Esophagus squamous epithelium (tissue), 5 donors: ENCODE data around the gene TMEM145. TPM values are rescaled to one million over a fixed set of nuclear protein-coding genes. Genes with fewer than 3 reads are reported as not detected.
"Not testable (repeated sequence)": the region's sequence is repeated elsewhere in the genome, so short reads cannot be mapped to it uniquely, and the experiment has no call there.

ENCODE experiments used
- DNase-seq: peaks from one replicate; lab custom pipeline; 2025; lab: John Stamatoyannopoulos, UW
- H3K27ac ChIP-seq, 4 donors: fragments of 200-600 bp; sonication (generic); one replicate each; pipeline ENCODE4 v1.5.1; 2016 to 2019; ENCODE audit warnings: mild to moderate bottlenecking in 1 of 4
- H3K27me3 ChIP-seq, 4 donors: fragments of 200-600 bp; sonication (generic); 1 replicate in 3 of 4; 2 replicates in 1 of 4; pipeline versions ENCODE4 v1.5.1 to v1.6.0; 2017 to 2021; ENCODE audit warnings: antibody characterized with exemption in 1 of 4
- H3K36me3 ChIP-seq, 3 donors: fragments of 200-600 bp; sonication (generic); one replicate each; pipeline ENCODE4 v1.5.1; 2016 to 2019
- H3K4me1 ChIP-seq, 3 donors: fragments of 200-600 bp; sonication (generic); one replicate each; pipeline ENCODE4 v1.5.1; 2017 to 2019
- H3K4me3 ChIP-seq, 4 donors: fragments of 200-600 bp; sonication (generic); 1 replicate in 3 of 4; 2 replicates in 1 of 4; pipeline ENCODE4 v1.5.1; 2016 to 2019; ENCODE audit warnings: mild to moderate bottlenecking in 2 of 4, moderate library complexity in 1 of 4
- H3K9me3 ChIP-seq, 3 donors: fragments of 200-600 bp; sonication (generic); one replicate each; pipeline ENCODE4 v1.5.1; 2016 to 2019
- POLR2A ChIP-seq, 4 donors: fragments of 450-650 bp; IDR thresholded peaks; one replicate each; pipeline ENCODE4 v1.6.1; 2017; ENCODE audit warnings: antibody characterized with exemption in 4 of 4, mild to moderate bottlenecking in 4 of 4, moderate library complexity in 3 of 4
- WGBS, 2 donors: methylation state at CpG; one replicate each; pipeline ENCODE4 v1.1.5; 2018; 5-methylcytosine and 5-hydroxymethylcytosine counted together
- intact Hi-C: fragments of 100-400 bp; cut with DNase I; formaldehyde crosslinking; loops from one replicate; pipeline ENCODE4 v1.15.0; 2022
- total RNA-seq, 4 donors: library from RNA; depleted of rRNA; stranded (reverse); fragments of >200 nt; gene quantifications; one replicate each; pipeline ENCODE4 v1.1.0, GENCODE V29; 2016
- TF ChIP-seq, protein P1 (sequence below), 6 experiments: fragments of 450-650 bp in 4 of 6; fragments of 200-600 bp in 2 of 6; sonication (generic) in 2 of 6; IDR thresholded peaks; one replicate each; pipeline ENCODE4 v1.5.1; 2016 to 2019; ENCODE audit warnings: antibody characterized with exemption in 6 of 6, mild to moderate bottlenecking in 4 of 6, moderate library complexity in 4 of 6
- donor health status: DM: yes; HTN: yes; CAD: no.

The TMEM145 gene
- total RNA-seq, 4 donors from 2014 or later = not detected

DNA sequence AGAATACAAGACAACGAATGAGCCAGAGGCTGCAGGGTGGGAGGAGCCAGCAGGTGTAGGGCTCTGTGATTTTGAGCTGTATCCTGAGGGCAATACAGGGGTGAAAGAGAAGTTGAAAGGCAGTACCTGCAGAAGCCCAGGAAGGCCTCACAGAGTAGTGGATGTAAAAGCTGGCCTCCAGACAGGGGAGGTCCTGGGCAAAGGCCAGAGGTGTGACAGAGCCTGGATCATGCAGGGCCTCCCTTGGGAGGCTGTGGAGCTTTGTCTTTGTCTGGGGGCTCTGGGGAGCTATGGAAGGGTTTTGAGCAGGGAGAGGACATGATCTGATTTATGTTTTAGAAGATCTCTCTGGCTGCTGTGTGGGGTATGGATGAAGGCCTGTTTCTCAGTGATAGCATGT lies 15.0 kb downstream of the TMEM145 start:
- Histone ChIP-seq H3K36me3 (no peaks in the 10 kb centered on the region), H3K4me1 (peaks cover 28 to 47% (median 31%) of the 10 kb centered on the region in 3 donors), H3K27ac (no peak overlapping the region), H3K4me3 (no peak overlapping the region), H3K9me3 (no peaks in the 10 kb centered on the region), H3K27me3 (peaks cover 9 to 19% (median 11%) of the 10 kb centered on the region in 4 donors)
- no peak for TF ChIP-seq POLR2A (IDR thresholded peaks at IDR 0.05)
- TF ChIP-seq, protein P1, sequence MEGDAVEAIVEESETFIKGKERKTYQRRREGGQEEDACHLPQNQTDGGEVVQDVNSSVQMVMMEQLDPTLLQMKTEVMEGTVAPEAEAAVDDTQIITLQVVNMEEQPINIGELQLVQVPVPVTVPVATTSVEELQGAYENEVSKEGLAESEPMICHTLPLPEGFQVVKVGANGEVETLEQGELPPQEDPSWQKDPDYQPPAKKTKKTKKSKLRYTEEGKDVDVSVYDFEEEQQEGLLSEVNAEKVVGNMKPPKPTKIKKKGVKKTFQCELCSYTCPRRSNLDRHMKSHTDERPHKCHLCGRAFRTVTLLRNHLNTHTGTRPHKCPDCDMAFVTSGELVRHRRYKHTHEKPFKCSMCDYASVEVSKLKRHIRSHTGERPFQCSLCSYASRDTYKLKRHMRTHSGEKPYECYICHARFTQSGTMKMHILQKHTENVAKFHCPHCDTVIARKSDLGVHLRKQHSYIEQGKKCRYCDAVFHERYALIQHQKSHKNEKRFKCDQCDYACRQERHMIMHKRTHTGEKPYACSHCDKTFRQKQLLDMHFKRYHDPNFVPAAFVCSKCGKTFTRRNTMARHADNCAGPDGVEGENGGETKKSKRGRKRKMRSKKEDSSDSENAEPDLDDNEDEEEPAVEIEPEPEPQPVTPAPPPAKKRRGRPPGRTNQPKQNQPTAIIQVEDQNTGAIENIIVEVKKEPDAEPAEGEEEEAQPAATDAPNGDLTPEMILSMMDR (IDR thresholded peaks at IDR 0.05) = no peak
- intact Hi-C loops = loop anchor here (10.0 kb wide), 1 partner anchor 193 kb away; the partner anchor contains the start of gene POU2F2
- no peak for DNase-seq
- 25 to 50% methylated on average over 1 of the region's 1 CpG for whole genome bisulfite sequencing, 2 donors

DNA sequence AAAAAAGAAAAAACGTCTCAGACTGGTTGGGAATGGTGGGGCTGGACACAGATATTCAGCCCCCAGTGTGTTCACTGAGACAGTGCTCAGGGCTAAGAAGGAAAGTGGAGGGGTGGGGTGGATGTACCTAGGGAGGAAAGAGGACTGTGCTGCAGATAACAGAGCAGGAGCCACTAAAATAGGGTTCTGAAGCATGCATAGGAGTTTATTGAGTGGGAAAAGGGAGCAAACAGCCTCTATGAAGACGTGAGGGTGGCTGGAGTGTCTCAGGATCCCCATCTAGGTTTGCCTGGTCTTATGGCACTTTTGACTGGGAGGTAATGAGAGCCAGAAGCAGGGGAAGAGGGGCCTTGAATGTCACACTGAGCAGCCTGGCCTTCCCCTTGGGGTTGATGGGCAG lies 15.7 kb downstream of the TMEM145 start:
- DNase-seq = no peak

DNA sequence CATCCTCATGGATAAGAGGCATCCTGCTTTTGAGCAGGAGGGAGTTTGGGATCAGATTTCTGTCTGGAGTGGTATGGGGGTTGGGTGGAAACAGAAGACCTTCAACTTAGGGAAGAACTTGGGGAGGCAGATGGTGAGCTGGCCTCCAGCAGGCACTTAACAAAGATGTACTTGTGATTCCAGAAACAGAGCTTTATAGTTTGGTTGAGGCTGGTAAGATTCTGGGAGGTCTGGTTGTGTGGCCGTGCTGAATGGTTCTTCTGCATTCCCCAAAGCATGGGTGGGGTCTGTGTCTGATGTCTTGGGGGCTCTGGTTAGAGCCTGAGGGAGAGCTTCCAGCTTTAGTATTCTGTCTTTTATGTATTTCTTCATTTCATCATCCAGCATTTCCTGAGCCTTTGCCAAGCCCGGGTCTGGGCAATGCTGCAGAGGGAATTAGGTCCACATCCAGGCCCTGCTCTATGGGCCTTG lies 17.2 kb downstream of the TMEM145 start:
- TF ChIP-seq POLR2A (IDR thresholded peaks at IDR 0.05) = no peak
- TF ChIP-seq, protein P1 (IDR thresholded peaks at IDR 0.05) = no peak
- no peak for DNase-seq
- no peak overlapping the region for H3K27ac ChIP-seq
- H3K9me3 ChIP-seq = no peaks in the 10 kb centered on the region
- WGBS, 2 donors = 55 to 64% methylated on average over 1 to 2 of the region's 2 CpGs
- no peaks in the 10 kb centered on the region for H3K27me3 ChIP-seq
- H3K4me1 ChIP-seq = peaks cover 16 to 29% (median 21%) of the 10 kb centered on the region in 3 donors
- no peak overlapping the region for H3K4me3 ChIP-seq
- intact Hi-C loops = no loop called here
- H3K36me3 ChIP-seq = peaks cover 0 to 19% (median 0%) of the 10 kb centered on the region in 3 donors

More for the DNA sequence above, 15.7 kb downstream of the TMEM145 start:
- peaks cover 27 to 42% (median 31%) of the 10 kb centered on the region in 3 donors for H3K4me1 ChIP-seq
- no peak for TF ChIP-seq POLR2A (IDR thresholded peaks at IDR 0.05)
- TF ChIP-seq, protein P1 (IDR thresholded peaks at IDR 0.05) = no peak
- no peak overlapping the region for H3K27ac ChIP-seq
- intact Hi-C loops = loop anchor here (10.0 kb wide), 1 partner anchor 194 kb away; the partner anchor contains the start of gene POU2F2
- H3K27me3 ChIP-seq = peaks cover 5 to 11% (median 9%) of the 10 kb centered on the region in 4 donors
- H3K36me3 ChIP-seq = peaks cover 0 to 5% (median 0%) of the 10 kb centered on the region in 3 donors
- H3K4me3 ChIP-seq = no peak overlapping the region
- 69 to 70% methylated on average over 2 of the region's 2 CpGs for WGBS, 2 donors
- H3K9me3 ChIP-seq = no peaks in the 10 kb centered on the region

DNA sequence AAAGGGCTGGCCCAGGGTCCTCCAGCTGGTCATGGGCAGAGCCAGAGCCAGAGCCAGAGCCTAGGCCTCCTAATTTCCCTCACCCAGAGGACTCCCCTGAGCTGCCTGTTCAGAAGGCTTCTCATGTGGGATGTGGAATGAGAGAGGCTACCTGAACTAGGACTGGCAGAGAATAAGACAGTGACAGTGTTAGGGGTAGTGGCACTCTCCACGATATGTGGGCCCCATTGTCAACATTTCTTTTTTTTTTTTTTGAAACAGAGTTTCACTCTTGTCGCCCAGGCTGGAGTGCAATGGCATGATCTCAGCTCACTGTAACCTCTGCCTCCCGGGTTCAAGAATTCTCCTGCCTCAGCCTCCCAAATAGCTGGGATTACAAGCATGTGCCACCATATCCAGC lies 18.2 kb downstream of the TMEM145 start:
- H3K27ac ChIP-seq, DNase-seq, H3K4me3 ChIP-seq, intact Hi-C loops, H3K9me3 ChIP-seq, H3K27me3 ChIP-seq: not testable (repeated sequence)
- H3K36me3 ChIP-seq = peaks cover 0 to 30% (median 0%) of the 10 kb centered on the region in 3 donors
- H3K4me1 ChIP-seq = peaks cover 11 to 22% (median 18%) of the 10 kb centered on the region in 3 donors
- 60 to 96% methylated on average over 1 to 3 of the region's 3 CpGs for WGBS, 2 donors

DNA sequence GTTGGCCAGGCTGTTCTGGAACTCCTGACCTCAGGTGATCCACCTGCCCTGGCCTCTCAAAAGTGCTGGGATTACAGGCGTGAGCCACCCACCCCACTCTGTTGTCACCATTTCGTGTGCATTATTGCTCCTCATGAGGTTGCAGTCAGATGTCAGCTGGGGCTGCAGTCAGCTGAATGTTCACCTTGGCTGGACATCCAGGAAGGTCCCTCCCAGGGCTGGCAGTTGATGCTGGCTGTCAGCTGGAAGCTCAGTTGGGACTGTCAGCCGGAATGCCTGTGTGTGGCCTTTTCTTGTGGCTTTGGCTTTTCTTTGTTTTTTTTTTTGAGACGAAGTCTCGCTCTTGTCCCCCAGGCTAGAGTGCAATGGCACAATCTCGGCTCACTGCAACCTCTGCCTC lies 18.9 kb downstream of the TMEM145 start:
- Histone ChIP-seq H3K36me3 (peaks cover 0 to 37% (median 0%) of the 10 kb centered on the region in 3 donors), H3K9me3 (no peaks in the 10 kb centered on the region), H3K27ac (no peak overlapping the region), H3K4me1 (peaks cover 6 to 14% (median 11%) of the 10 kb centered on the region in 3 donors), H3K27me3 (no peaks in the 10 kb centered on the region), H3K4me3 (no peak overlapping the region)
- DNase-seq = no peak
- intact Hi-C loops = no loop called here
- no peak for TF ChIP-seq POLR2A (IDR thresholded peaks at IDR 0.05)
- TF ChIP-seq, protein P1 (IDR thresholded peaks at IDR 0.05) = no peak
- WGBS, 2 donors = 91 to 98% methylated on average over 5 of the region's 6 CpGs
